MM.1S (cell line): Measurements from ENCODE around the gene CROCC2.

Source experiments
- CTCF ChIP-seq: fragments of 300-600 bp; sonication (generic); IDR thresholded peaks from 2 replicates; pipeline ENCODE4 v1.5.1; 2016; ENCODE audit warnings: antibody characterized with exemption, low read length, mixed read lengths
- EZH2 ChIP-seq: fragments of 300-600 bp; sonication (generic); optimal IDR thresholded peaks from 2 replicates; pipeline ENCODE3; 2017; ENCODE audit warnings: low read depth, mild to moderate bottlenecking, antibody characterized with exemption, low read length, mixed read lengths
- EZH2phosphoT487 ChIP-seq: fragments of 300-600 bp; sonication (generic); IDR thresholded peaks from 2 replicates; pipeline ENCODE4 v1.6.1; 2018; ENCODE audit warnings: antibody characterized with exemption, low read length

GRCh38 chr2:241019441-241020139 is 113.5 kb downstream of the CROCC2 start:
- TF ChIP-seq CTCF: no peak
- no peak for TF ChIP-seq EZH2
- no peak for TF ChIP-seq EZH2phosphoT487
